ENCODE measurements around the gene TGFBR3L.
"Not testable (repeated sequence)": the region's sequence is repeated elsewhere in the genome, so short reads cannot be mapped to it uniquely, and the experiment has no call there.

TGFBR3L gene

DNA sequence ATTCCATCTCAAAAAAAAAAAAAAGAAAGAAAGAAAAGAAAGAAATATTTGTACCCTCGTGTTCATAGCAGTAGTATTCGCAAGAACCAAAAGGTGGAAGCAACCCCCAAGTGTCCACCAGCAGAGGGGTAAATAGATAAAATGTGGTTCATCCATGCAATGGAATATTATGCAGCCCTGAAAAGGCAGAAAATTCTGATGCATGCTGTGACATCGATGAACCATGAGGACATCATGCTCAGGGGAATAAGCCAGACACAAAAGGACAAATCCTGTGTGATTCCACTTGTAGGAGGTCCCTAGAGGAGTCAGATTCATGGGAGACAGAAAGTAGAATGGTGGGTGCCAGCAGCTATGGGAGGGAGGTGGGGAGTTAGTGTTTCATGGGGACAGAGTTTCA, 32.7 kb upstream of the TGFBR3L start:
- no peak for DNase-seq

DNA sequence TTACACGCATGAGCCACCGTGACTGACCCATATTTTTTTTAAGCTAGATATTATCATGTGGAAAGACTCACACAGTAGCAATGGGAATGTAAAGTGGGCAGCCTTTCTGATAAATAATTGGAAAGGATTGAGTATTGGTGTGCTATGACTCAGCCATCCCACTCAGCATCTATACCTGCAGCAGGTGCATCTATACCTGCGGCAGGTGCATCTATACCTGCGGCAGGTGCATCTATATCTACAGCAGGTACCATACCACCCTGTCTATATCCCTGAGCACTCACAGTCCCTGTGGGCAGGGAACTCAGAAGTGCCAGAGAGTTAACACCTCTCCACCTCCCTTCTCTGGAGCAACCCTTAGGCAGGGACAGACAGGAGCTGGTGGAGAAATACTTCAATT, 31.5 kb upstream of the TGFBR3L start:
- DNase-seq: no peak

DNA sequence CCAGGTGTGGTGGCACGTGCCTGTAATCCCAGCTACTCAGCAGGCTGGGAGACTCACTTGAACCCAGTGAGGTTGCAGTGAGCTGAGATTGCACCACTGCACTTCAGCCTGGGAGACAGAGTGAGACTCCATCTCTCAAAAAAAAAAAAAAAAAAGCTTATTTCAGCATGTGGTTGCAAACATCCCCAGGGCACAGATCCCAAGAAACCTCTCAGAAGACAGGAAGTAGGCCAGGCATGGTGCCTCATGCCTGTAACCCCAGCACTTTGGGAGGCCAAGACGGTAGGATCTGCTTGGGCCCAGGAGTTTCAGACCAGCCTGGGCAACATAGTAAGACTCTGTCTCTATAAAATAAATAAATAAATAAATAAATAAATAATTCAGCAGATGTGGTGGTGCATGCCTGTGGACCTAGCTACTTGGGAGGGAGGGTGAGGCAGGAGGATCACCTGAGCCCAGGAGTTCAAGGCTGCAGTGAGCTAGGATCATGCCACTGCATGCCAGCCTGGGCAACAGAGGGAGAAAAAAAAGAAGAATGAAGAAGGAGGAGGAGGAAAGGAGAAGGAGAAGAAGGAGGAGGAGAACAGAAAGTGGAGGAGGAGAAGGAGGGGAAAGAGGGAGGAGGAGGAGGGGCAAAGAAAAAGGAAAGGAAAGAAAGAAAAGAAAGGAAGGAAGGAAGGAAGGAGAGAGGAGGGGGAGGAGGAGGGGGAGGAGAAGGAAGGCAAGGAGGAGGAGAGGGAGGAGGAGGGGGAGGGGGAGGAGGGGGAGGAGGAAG, 30.6 kb upstream of the TGFBR3L start:
- no peak for DNase-seq

DNA sequence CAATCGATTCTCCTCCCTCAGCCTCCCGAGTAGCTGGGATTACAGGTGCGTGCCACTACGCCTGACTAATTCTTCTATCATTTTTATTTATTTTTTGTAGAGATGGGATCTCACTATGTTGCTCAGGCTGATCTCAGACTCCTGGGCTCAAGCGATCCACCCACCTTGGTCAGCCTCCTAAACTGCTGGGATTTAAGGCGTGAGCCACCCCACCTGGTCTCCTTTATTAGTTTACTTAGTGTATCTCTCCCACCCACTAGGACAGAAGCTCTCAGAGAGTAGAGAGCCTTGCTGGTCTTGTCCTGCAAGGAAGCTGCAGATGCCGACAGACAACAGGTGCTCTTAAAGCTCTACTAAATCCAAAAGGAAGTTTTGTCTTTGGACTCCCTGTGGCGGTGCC, 28.8 kb upstream of the TGFBR3L start:
- no peak for DNase-seq

DNA sequence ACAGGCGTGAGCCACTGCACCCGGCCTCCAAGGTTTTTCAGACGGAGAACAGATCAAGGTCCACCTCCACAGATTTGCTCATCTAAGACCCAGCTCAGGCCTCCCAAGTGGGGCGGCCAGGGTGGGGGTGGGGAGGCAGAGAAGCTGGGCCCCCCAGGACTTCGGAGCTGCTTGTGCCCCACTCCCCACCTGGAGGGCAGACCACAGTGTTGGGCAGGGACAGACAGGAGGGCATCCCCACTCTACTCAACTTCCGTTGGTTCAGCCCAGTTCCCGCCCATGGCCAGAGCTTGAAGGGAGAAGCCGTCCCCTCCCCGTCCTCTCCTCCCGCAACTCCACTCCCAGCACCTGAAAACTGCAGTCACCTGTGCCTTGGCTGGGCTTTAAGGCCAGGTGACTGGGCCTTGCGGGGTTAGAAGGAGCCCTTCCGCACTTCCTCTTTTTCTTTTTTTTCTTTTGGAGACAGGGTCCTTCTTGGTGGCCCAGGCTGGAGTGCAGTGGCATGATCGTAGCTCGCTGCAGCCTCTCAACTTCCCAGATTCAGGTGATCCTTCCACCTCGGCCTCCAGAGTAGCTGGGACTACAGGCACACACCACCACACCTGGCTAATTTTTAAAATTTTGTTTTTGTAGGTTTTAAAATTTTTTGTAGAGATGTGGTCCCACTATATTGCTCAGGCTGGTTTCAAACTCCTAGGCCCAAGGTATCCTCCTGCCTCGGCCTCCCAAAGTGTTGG, 27.1 kb upstream of the TGFBR3L start:
- no peak for DNase-seq

DNA sequence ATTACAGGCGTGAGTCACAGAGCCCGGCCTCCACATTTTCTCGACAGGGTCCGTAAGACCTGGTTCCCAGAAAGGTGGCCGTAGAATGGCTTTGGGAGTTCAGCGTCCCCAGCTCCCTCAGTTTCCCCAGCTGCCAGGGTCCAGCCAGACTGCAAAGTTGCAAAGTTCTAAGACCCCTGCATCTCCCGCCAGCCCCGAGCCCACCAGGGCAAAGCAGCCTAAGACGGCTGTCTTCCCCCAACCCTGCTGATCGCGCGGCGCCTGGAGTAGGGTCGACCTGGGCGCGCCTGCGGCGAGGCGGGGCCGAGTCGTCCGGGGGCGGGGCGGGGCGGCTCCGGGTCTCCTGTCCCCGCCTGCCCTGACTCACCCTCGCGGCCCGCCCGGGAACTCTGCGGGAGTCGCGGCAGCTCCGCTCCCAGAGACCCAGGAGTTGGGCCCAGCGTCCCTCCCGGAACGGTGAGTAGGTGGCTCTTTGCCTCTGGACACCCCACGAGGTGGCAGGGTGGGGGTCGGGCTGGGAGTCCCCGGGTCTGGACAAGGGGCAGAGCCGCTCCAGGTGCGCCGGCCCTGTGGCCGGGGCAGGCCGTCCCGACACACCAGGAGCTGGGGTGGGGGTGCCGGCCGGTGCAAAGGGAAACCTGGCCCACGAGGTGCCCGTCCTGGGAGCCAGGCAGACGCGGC, 26.3 kb upstream of the TGFBR3L start, which contains the start of gene LRRC8E:
Gene LRRC8E, plus strand, starts transcription at position 366 of the 681 bp plus-strand sequence. CDS start 7,094 bp downstream, outside the sequence.
- DNase-seq: no peak

GRCh38 chr19:7888826-7889217, 25.8 kb upstream of the TGFBR3L start:
- no peak for DNase-seq

GRCh38 chr19:7893362-7894101, 21.1 kb upstream of the TGFBR3L start:
- DNase-seq: not testable (repeated sequence)

- no peak for DNase-seq
These were observed 19.9 kb upstream of the TGFBR3L start for GRCh38 chr19:7894612-7895309.

- no peak for DNase-seq
These were observed 19.1 kb upstream of the TGFBR3L start for GRCh38 chr19:7895565-7895964.

DNA sequence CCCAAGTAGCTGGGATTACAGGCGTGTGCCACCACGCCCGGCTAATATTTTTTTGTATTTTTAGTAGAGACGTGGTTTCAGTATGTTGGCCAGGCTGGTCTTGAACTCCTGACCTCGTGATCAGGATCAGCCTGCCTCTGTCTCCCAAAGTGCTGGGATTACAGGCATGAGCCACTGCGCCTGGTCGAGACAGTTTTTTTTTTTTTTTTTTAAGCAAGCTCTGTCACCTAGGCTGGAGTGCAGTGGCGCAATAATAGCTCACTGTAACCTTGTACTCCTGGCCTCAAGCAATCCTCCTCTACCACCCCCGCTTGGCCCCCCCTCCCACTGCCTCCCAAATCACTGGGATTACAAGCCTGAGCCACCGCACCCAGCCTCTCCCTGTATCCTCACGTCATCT, 17.3 kb upstream of the TGFBR3L start:
- no peak for DNase-seq

DNA sequence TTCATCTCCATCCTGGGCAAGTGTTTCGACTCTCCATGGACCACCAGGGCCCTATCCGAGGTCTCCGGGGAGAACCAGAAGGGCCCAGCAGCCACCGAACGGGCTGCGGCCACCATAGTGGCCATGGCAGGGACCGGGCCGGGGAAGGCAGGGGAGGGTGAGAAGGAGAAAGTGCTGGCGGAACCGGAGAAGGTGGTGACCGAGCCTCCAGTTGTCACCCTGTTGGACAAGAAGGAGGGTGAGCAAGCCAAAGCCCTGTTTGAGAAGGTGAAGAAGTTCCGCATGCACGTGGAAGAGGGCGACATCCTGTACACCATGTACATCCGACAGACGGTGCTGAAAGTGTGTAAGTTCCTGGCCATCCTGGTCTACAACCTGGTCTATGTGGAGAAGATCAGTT, 15.7 kb upstream of the TGFBR3L start:
- DNase-seq: no peak

DNA sequence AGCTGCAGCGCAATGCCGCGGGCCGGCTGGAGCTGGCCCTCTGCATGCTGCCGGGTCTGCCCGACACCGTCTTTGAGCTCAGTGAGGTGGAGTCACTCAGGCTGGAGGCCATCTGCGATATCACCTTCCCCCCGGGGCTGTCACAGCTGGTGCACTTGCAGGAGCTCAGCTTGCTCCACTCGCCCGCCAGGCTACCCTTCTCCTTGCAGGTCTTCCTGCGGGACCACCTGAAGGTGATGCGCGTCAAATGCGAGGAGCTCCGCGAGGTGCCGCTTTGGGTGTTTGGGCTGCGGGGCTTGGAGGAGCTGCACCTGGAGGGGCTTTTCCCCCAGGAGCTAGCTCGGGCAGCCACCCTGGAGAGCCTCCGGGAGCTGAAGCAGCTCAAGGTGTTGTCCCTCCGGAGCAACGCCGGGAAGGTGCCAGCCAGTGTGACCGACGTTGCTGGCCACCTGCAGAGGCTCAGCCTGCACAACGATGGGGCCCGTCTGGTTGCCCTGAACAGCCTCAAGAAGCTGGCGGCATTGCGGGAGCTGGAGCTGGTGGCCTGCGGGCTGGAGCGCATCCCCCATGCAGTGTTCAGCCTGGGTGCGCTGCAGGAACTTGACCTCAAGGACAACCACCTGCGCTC, 14.8 kb upstream of the TGFBR3L start:
- DNase-seq: no peak

DNA sequence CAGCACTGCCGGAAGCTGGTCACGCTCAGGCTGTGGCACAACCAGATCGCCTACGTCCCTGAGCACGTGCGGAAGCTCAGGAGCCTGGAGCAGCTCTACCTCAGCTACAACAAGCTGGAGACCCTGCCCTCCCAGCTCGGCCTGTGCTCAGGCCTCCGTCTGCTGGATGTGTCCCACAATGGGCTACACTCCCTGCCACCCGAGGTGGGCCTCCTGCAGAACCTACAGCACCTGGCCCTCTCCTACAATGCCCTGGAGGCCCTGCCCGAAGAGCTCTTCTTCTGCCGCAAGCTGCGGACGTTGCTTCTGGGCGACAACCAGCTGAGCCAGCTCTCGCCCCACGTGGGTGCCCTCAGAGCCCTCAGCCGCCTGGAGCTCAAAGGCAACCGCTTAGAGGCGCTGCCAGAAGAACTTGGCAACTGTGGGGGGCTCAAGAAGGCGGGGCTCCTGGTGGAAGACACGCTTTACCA, 14.2 kb upstream of the TGFBR3L start:
- DNase-seq: no peak

- no peak for DNase-seq
These were observed 13.7 kb upstream of the TGFBR3L start for GRCh38 chr19:7900931-7901330.

GRCh38 chr19:7901337-7901736, 13.3 kb upstream of the TGFBR3L start:
- no peak for DNase-seq

DNA sequence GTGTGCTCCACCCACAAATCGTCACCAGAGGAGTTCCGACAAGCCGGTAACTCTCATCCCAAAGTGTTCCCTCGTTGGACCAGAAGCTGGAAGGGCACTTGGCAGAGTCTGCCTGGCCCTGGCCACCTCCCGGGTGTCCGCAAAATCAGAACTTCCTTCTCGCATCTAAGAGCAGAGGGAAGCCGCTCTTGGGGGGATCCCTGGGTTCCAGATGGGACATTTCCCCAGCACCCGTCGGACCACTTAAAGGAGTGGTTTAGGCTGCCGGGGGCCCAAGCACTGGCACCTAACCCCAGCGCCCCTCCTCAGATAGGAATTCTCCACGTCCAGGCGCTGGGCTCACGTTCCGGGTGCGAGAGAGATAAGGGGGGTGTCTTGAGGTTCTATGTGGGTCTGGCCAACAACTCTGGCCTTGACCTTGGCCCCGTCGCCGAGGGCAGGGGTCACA, 11.8 kb upstream of the TGFBR3L start:
- DNase-seq: no peak

DNA sequence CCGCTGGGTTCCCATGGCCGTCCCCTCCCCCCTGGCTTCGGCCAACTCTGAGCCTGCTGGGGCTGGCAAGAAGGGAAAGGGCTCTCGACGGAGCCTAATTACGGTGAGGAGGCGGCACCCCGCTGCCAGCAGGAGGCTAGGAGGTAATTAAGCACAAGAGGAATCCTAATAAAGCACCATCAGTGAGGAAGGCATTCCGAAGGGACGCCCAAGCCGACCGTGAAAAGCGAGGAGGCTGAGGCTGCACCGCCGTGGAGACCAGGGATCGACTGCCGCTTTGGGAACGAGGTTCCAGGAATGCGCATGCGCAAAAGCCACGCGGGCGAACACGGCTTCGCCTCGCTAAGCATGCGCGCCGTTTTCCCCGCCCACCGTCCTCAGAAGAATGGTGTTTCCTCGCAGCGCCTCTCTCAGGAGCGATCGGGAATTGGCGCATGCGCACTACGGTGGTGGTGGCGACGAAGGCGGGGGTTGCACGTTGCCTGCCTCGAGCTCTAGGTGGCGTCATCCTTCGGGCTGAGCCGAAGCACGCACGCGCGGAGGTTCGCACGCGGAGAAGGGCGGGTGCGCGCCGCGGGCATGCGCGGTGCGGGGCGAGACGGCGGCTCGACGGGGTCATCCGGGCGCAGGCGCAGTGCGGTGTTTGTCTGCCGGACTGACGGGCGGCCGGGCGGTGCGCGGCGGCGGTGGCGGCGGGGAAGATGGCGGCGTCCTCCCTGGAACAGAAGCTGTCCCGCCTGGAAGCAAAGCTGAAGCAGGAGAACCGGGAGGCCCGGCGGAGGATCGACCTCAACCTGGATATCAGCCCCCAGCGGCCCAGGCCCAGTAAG, 11.2 kb upstream of the TGFBR3L start, which contains the start of gene MAP2K7:
Gene MAP2K7, plus strand, starts transcription at position 634 of the 830 bp plus-strand sequence. Its CDS starts 68 bp downstream, at position 702.
- peak; percentile 100 for DNase-seq

DNA sequence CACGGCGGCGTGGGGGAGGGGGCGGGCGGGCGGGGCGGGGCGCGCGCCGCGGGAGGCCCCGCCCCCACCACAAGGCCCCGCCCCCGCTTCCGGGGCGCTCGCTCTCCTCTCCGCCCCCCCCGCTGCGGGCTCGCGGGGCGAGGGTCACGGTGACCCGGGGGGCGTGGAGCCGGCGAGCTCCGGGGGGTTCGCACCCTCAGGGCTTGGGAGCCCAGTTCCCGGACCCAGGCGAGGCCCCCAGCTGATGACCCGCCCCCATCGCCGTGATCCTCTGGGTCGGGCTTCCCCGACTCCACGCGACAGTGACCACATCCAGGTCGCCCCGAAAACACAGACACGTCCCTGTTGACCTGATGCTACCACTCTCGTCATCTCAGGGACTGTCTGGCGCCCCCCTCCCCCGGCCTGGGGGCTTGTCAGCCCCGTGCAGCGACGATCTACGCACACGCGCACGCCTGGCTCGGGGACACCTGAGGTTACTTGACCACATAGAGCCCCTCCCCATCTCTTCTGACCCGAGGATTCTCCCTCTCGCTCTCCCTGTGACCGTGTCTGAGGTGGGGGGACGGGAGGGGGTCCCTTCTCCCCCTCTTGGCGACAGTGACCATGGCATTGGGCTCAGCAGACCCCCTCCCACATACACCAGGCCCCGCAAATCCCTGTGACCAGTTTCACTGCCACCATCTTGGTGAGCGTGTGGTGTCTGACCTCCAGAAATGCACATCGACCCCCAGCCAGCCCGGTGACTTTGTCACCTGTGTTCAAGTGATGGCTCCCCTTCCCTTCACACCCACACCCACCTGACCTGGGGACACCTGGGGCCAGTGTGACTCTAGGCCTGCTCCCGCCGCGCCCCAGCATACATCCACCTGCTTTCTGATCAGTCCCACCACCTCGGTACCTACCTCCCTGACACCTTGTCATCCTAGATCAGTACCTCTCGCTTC, 10.3 kb upstream of the TGFBR3L start:
- peak; percentile 46 for DNase-seq
